ENCODE results near the gene DNTT.

Gene DNTT

GRCh38 chr10:96374985-96375830, 71.0 kb downstream of the DNTT start:
- peak; percentile 34 to 40 for DNase-seq (ENCODE audit: low read depth in 1 of 2, low spot score in 1 of 2)

GRCh38 chr10:96376483-96376882, 72.2 kb downstream of the DNTT start:
- no peak for DNase-seq (ENCODE audit: low read depth in 1 of 2, low spot score in 1 of 2)

- DNase-seq (ENCODE audit: low read depth in 1 of 2, low spot score in 1 of 2): no peak
These were observed 73.6 kb downstream of the DNTT start for GRCh38 chr10:96377816-96378294.

- DNase-seq (ENCODE audit: low read depth in 1 of 2, low spot score in 1 of 2): no peak
These were observed 74.5 kb downstream of the DNTT start for GRCh38 chr10:96378741-96379140.

- DNase-seq (ENCODE audit: low read depth in 1 of 2, low spot score in 1 of 2): no peak
These were observed 75.5 kb downstream of the DNTT start for GRCh38 chr10:96379758-96380157.

- no peak for DNase-seq (ENCODE audit: low read depth in 1 of 2, low spot score in 1 of 2)
These were observed 76.6 kb downstream of the DNTT start for GRCh38 chr10:96380821-96381220.

GRCh38 chr10:96384506-96384905, 80.3 kb downstream of the DNTT start:
- DNase-seq (ENCODE audit: low read depth in 1 of 2, low spot score in 1 of 2): no peak

GRCh38 chr10:96387161-96387560, 82.9 kb downstream of the DNTT start:
- no peak for DNase-seq (ENCODE audit: low read depth in 1 of 2, low spot score in 1 of 2)

GRCh38 chr10:96387601-96388000, 83.4 kb downstream of the DNTT start:
- DNase-seq (ENCODE audit: low read depth in 1 of 2, low spot score in 1 of 2): no peak
